Stimulated activated CD8-positive, alpha-beta memory T cell treated with anti-CD3 and anti-CD28 coated beads, Interleukin-7, amount 100 ng/mL, for 1 hour (primary cell): ENCODE data around the gene KCNG4.
A peak's percentile ranks its signal among the peaks of the same experiment; 100 is the strongest.

Experiments
- DNase-seq, 2 donors: peaks; one replicate each; pipeline ENCODE4 v3.0.0-alpha.2; 2020; ENCODE audit warnings: low read depth in 2 of 2

KCNG4 gene

GRCh38 chr16:84239909-84240308, at the start of gene KCNG4:
Gene KCNG4 (minus strand): TSS chr16:84240012. CDS start chr16:84237485, 2,527 bp downstream.
- DNase-seq: no peak

GRCh38 chr16:84288902-84289301, 49.1 kb upstream of the KCNG4 start:
- DNase-seq: no peak

- DNase-seq: no peak
Observed at GRCh38 chr16:84286578-84287240, 46.9 kb upstream of the KCNG4 start.

GRCh38 chr16:84284154-84284722, 44.4 kb upstream of the KCNG4 start:
- no peak for DNase-seq

GRCh38 chr16:84283314-84284153, 43.7 kb upstream of the KCNG4 start:
- no peak for DNase-seq

GRCh38 chr16:84282533-84282932, 42.7 kb upstream of the KCNG4 start:
- DNase-seq: no peak

GRCh38 chr16:84281074-84281473, 41.3 kb upstream of the KCNG4 start:
- DNase-seq: no peak

GRCh38 chr16:84279881-84280280, 40.1 kb upstream of the KCNG4 start:
- DNase-seq: no peak

GRCh38 chr16:84278968-84279367, 39.2 kb upstream of the KCNG4 start:
- no peak for DNase-seq

- DNase-seq: no peak
Observed at GRCh38 chr16:84278333-84278732, 38.5 kb upstream of the KCNG4 start.

GRCh38 chr16:84277244-84277823, 37.5 kb upstream of the KCNG4 start:
- DNase-seq: peak; percentile 31 to 49

GRCh38 chr16:84275585-84276151, 35.9 kb upstream of the KCNG4 start:
- DNase-seq: no peak

- no peak for DNase-seq
Observed at GRCh38 chr16:84274515-84274914, 34.7 kb upstream of the KCNG4 start.

GRCh38 chr16:84272740-84273320, 33.0 kb upstream of the KCNG4 start:
- DNase-seq: no peak

- DNase-seq: no peak
Observed at GRCh38 chr16:84271866-84272265, 32.1 kb upstream of the KCNG4 start.

GRCh38 chr16:84271037-84271436, 31.2 kb upstream of the KCNG4 start:
- no peak for DNase-seq

- DNase-seq: no peak
Observed at GRCh38 chr16:84270531-84270930, 30.7 kb upstream of the KCNG4 start.

GRCh38 chr16:84270071-84270470, 30.3 kb upstream of the KCNG4 start:
- no peak for DNase-seq

- no peak for DNase-seq
Observed at GRCh38 chr16:84268291-84269040, 28.7 kb upstream of the KCNG4 start.

- DNase-seq: no peak
Observed at GRCh38 chr16:84267380-84267779, 27.6 kb upstream of the KCNG4 start.

- no peak for DNase-seq
Observed at GRCh38 chr16:84266451-84266850, 26.6 kb upstream of the KCNG4 start.
